ENCODE measurements around the gene MDM2. TPM values are rescaled to one million over a fixed set of nuclear protein-coding genes. Genes with fewer than 3 reads are reported as not detected.
A peak's percentile ranks its signal among the peaks of the same experiment; 100 is the strongest.
"Not testable (repeated sequence)": the region's sequence is repeated elsewhere in the genome, so short reads cannot be mapped to it uniquely, and the experiment has no call there.

MDM2 gene
- polyA plus RNA-seq, 1 donor from 2014 or later = 19.6 TPM

- Mint-ChIP-seq H3K36me3 (no peaks in the 10 kb centered on the region), H3K27me3 (no peaks in the 10 kb centered on the region), H3K27ac (peak overlapping the region; percentile 67 to 100 (median 98)), H3K9me3 (no peaks in the 10 kb centered on the region), H3K4me3 (peak overlapping the region; percentile 36 to 99 (median 94)), H3K4me1 (peaks cover 3 to 16% (median 6%) of the 10 kb centered on the region in 3 donors)
These were observed 1.3 kb upstream of the MDM2 start for GRCh38 chr12:68806488-68807237.

GRCh38 chr12:68807274-68807575 is 752 bp upstream of the MDM2 start:
- peaks cover 4 to 16% (median 6%) of the 10 kb centered on the region in 3 donors for H3K4me1 Mint-ChIP-seq

GRCh38 chr12:68808388-68809189 is 612 bp downstream of the MDM2 start:
- H3K9me3 Mint-ChIP-seq = no peaks in the 10 kb centered on the region
- H3K27ac Mint-ChIP-seq = peak overlapping the region; percentile 96 to 100 (median 98)
- peaks cover 7 to 26% (median 12%) of the 10 kb centered on the region in 3 donors for H3K4me1 Mint-ChIP-seq
- H3K27me3 Mint-ChIP-seq = no peaks in the 10 kb centered on the region
- peak overlapping the region; percentile 93 to 99 (median 96) for H3K4me3 Mint-ChIP-seq
- H3K36me3 Mint-ChIP-seq = no peaks in the 10 kb centered on the region

More at GRCh38 chr12:68807274-68807575, 752 bp upstream of the MDM2 start:
- not testable (repeated sequence) for H3K27me3 Mint-ChIP-seq, H3K36me3 Mint-ChIP-seq, H3K9me3 Mint-ChIP-seq
- Mint-ChIP-seq H3K4me3 (peak overlapping the region; percentile 93 to 99 (median 96)), H3K27ac (peak overlapping the region; percentile 96 to 100 (median 98))

- peaks cover 9 to 26% (median 15%) of the 10 kb centered on the region in 3 donors for H3K4me1 Mint-ChIP-seq
- no peaks in the 10 kb centered on the region for H3K36me3 Mint-ChIP-seq
- peaks cover 0 to 1% (median 0%) of the 10 kb centered on the region in 3 donors for H3K9me3 Mint-ChIP-seq
- H3K27me3 Mint-ChIP-seq = no peaks in the 10 kb centered on the region
- peak overlapping the region; percentile 96 to 100 (median 98) for H3K27ac Mint-ChIP-seq
- H3K4me3 Mint-ChIP-seq = peak overlapping the region; percentile 93 to 99 (median 96)
These were observed 1.4 kb downstream of the MDM2 start for GRCh38 chr12:68809190-68810026.

- H3K27me3 Mint-ChIP-seq, H3K9me3 Mint-ChIP-seq, H3K36me3 Mint-ChIP-seq: not testable (repeated sequence)
- peaks cover 12 to 31% (median 19%) of the 10 kb centered on the region in 3 donors for H3K4me1 Mint-ChIP-seq
- H3K4me3 Mint-ChIP-seq = peak overlapping the region in 3 of 4 donors; percentile 12 to 99 (median 51)
- H3K27ac Mint-ChIP-seq = peak overlapping the region in 1 of 3 donors; percentile 46
These were observed 2.0 kb downstream of the MDM2 start for GRCh38 chr12:68810027-68810389.

GRCh38 chr12:68811573-68811972 is 3.6 kb downstream of the MDM2 start:
- peak overlapping the region in 1 of 3 donors; percentile 84 for H3K27ac Mint-ChIP-seq
- H3K4me3 Mint-ChIP-seq, H3K27me3 Mint-ChIP-seq, H3K36me3 Mint-ChIP-seq, H3K9me3 Mint-ChIP-seq: not testable (repeated sequence)
- H3K4me1 Mint-ChIP-seq = peaks cover 13 to 34% (median 23%) of the 10 kb centered on the region in 3 donors

GRCh38 chr12:68812553-68813241 is 4.7 kb downstream of the MDM2 start:
- H3K27me3 Mint-ChIP-seq = no peaks in the 10 kb centered on the region
- peaks cover 10 to 29% (median 23%) of the 10 kb centered on the region in 3 donors for H3K4me1 Mint-ChIP-seq
- peak overlapping the region in 2 of 4 donors; percentile 43 to 50 for H3K4me3 Mint-ChIP-seq
- H3K27ac Mint-ChIP-seq = peak overlapping the region in 1 of 3 donors; percentile 2
- H3K9me3 Mint-ChIP-seq = peaks cover 0 to 1% (median 0%) of the 10 kb centered on the region in 3 donors
- H3K36me3 Mint-ChIP-seq = no peaks in the 10 kb centered on the region

GRCh38 chr12:68813242-68813593 is 5.2 kb downstream of the MDM2 start:
- Mint-ChIP-seq H3K27ac (peak overlapping the region in 1 of 3 donors; percentile 2), H3K4me1 (peaks cover 10 to 24% (median 23%) of the 10 kb centered on the region in 3 donors), H3K36me3 (no peaks in the 10 kb centered on the region), H3K9me3 (peaks cover 0 to 1% (median 0%) of the 10 kb centered on the region in 3 donors), H3K4me3 (peak overlapping the region in 1 of 4 donors; percentile 50), H3K27me3 (no peaks in the 10 kb centered on the region)

- peaks cover 0 to 1% (median 0%) of the 10 kb centered on the region in 3 donors for H3K9me3 Mint-ChIP-seq
- no peak overlapping the region for H3K27ac Mint-ChIP-seq
- H3K27me3 Mint-ChIP-seq = no peaks in the 10 kb centered on the region
- peaks cover 13 to 24% (median 20%) of the 10 kb centered on the region in 3 donors for H3K4me1 Mint-ChIP-seq
- peak overlapping the region in 1 of 4 donors; percentile 53 for H3K4me3 Mint-ChIP-seq
- H3K36me3 Mint-ChIP-seq = peaks cover 3% of the 10 kb centered on the region
These were observed 6.7 kb downstream of the MDM2 start for GRCh38 chr12:68814490-68815231.

GRCh38 chr12:68815232-68815927 is 7.4 kb downstream of the MDM2 start:
- Mint-ChIP-seq H3K4me3 (peak overlapping the region in 1 of 4 donors; percentile 53), H3K9me3 (peaks cover 0 to 1% (median 0%) of the 10 kb centered on the region in 3 donors), H3K27ac (peak overlapping the region in 1 of 3 donors; percentile 21), H3K36me3 (peaks cover 3% of the 10 kb centered on the region), H3K4me1 (peaks cover 15 to 24% (median 20%) of the 10 kb centered on the region in 3 donors), H3K27me3 (no peaks in the 10 kb centered on the region)

GRCh38 chr12:68815928-68816800 is 8.2 kb downstream of the MDM2 start:
- peak overlapping the region in 1 of 4 donors; percentile 60 for H3K4me3 Mint-ChIP-seq
- H3K36me3 Mint-ChIP-seq = peaks cover 6% of the 10 kb centered on the region
- peaks cover 18 to 26% (median 24%) of the 10 kb centered on the region in 3 donors for H3K4me1 Mint-ChIP-seq
- H3K27ac Mint-ChIP-seq = no peak overlapping the region
- H3K27me3 Mint-ChIP-seq = no peaks in the 10 kb centered on the region
- peaks cover 0 to 1% (median 0%) of the 10 kb centered on the region in 3 donors for H3K9me3 Mint-ChIP-seq

- peaks cover 15 to 23% (median 21%) of the 10 kb centered on the region in 3 donors for H3K4me1 Mint-ChIP-seq
- not testable (repeated sequence) for H3K36me3 Mint-ChIP-seq, H3K27me3 Mint-ChIP-seq, H3K4me3 Mint-ChIP-seq, H3K9me3 Mint-ChIP-seq, H3K27ac Mint-ChIP-seq
These were observed 11.5 kb downstream of the MDM2 start for GRCh38 chr12:68819481-68819880.
